HL-60/S4 treated with phorbol 12-myristate 13-acetate at 8.2 ng/mL for 4 days and 3 days (cell line): ENCODE measurements around the gene GRB2.
"Not testable (repeated sequence)": the region's sequence is repeated elsewhere in the genome, so short reads cannot be mapped to it uniquely, and the experiment has no call there.

ENCODE experiments used
- in situ Hi-C: fragments of 300-500 bp; cut with MboI; formaldehyde crosslinking; loops from 2 replicates; pipeline ENCODE4 v1.15.0; 2022; ENCODE audit warnings: low sequenced_read_pairs

GRB2 gene

GRCh38 chr17:75405365-75406221, at the start of gene GRB2:
TSS of gene GRB2 (minus strand) at chr17:75405678. CDS start at chr17:75393628, 12,050 bp downstream.
- in situ Hi-C loops, result no loop called here

- in situ Hi-C loops, result not testable (repeated sequence)
Observed at GRCh38 chr17:75454672-75455071, 49.2 kb upstream of the GRB2 start.

DNA sequence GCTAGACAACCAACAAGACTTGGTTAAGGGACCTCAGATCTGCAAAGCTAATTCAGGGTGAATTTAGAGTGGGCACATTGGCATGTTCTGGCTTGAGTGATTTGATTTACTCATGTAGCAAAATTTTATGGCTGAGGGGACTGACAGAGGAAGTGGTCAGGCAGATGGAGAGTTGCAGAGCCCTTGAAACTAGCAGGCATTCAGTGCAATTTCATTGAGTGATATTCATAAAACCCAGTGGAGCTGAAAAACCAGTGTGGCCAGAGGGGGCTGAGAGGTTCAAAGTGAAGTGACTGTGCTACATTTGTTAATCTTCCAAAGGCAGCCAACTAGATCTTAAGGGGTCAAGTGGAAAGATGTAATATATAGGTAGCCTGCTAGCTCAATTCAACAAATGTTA, 48.7 kb upstream of the GRB2 start:
- in situ Hi-C loops, result no loop called here

GRCh38 chr17:75450270-75450669, 44.8 kb upstream of the GRB2 start:
- in situ Hi-C loops, result no loop called here

DNA sequence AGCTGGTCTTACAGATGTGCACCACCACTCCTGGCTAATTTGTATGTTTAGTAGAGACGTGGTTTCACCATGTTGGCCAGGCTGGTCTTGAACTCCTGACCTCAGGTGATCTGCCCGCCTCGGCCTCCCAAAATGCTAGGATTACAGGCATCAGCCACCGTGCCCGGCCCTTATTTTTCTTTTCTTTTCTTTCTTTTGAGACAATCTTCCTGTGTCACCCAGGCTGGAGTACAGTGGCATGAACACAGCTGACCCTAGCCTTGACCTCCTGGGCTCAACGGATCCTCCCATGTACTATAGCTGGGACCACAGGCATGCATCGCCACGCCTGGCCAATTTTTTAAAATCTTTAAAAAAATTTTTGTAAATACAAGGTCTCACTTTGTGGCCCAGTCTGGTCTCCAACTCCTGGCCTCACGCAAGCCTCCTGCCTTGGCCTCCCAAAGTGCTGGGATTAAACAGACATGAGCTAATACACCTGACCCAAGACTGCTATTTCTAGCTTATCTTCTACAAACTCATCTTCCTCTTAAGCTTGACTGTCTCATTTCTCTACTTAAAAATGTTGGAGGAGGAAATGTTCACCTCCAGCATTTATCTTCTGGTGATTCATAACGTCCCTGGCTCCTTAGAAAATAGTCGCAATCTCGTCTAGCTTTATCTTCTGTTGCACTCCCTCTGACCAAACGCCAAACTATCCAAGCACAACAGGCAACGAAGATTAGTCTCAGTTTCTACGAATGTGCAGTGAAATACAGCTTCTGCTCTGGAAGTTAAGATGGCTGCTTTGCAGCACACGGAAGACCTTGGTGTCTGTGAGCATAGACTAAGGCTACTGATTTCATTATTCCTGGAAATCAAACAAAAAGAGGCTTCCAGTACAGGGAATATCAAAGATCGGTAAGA, 42.7 kb upstream of the GRB2 start:
- in situ Hi-C loops, result no loop called here

DNA sequence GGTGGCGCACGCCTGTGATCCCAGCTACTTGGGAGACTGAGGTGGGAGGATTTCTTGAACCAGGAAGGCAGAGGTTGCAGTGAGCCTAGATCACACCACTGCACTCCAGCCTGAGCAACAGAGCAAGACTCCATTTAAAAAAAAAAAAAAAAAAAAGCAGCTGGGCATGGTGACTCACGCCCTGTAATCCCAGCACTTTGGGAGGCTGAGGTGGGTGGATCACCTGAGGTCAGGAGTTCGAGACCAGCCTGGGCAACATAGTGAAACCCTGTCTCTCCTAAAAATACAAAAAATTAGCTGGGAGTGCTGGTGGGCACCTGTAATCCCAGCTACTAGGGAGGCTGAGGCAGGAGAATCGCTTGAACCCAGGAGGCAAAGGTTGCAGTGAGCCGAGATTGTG, 40.4 kb upstream of the GRB2 start:
- in situ Hi-C loops, result not testable (repeated sequence)

GRCh38 chr17:75445296-75445695, 39.8 kb upstream of the GRB2 start:
- in situ Hi-C loops, result no loop called here

- in situ Hi-C loops, result no loop called here
Observed at GRCh38 chr17:75442168-75443103, 37.0 kb upstream of the GRB2 start.

DNA sequence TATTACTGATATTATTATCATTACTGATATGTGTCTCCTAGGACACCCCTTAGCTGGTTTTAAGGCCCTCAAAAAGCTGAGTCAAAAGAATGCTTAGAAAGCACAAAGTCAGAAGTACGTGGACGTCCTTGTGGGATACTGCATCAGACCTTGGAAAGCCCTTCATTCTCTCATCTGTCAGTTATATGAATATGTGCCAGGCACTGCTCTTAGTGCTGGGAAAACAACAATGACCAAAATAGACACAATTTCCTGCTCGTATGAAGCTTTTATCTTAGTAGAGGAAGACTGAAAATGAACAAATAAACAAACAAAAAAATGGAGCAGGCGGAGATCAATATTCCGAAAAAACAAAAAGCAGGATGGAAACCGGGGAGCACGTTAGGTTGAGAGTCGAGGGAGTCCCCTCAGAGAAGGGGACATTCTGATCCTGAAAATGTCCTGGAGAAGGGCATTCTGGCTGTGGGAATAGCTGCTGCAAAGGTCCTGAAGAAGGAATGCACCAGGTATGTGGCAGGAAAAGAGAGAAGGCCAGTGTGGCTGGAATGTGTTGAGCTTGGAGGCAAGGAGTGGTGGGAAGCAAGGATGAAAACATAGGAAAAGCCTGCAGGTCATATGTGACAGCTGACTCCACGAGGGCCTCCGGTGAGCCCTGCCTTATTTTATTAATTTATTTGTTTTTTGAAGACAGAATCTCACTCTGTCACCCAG, 35.4 kb upstream of the GRB2 start:
- in situ Hi-C loops, result no loop called here

GRCh38 chr17:75439287-75439686, 33.8 kb upstream of the GRB2 start:
- in situ Hi-C loops, result no loop called here

- in situ Hi-C loops, result not testable (repeated sequence)
Observed at GRCh38 chr17:75437404-75437803, 31.9 kb upstream of the GRB2 start.

GRCh38 chr17:75434433-75434832, 29.0 kb upstream of the GRB2 start:
- in situ Hi-C loops, result not testable (repeated sequence)

DNA sequence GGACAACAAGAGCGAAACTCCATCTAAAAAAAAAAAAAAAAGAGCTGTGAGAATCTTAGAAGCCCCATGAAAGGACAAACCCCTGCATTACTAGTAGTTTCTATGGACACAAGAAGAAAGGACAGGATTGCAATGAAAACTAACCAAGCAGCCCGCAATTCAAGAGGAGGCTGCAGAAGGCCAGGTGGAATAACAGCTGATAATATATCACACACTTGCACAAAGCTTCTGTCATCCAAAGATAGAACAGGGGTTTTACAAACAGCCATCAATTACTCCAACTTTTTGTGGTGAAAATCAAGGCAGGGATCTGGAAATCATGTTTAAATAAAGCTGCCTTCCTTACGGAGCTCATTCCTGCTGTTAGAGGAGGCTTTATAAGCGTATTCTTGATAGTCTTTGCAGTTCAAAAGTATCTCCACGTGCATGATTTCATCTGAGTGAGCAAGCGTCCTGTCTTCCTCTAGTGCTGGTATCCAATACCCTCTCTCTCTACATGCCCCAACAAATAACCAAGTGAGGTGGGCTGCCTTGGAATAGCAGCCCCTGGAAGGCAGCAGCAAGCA, 27.8 kb upstream of the GRB2 start:
- in situ Hi-C loops, result no loop called here

GRCh38 chr17:75430159-75430974, 24.9 kb upstream of the GRB2 start:
- in situ Hi-C loops, result no loop called here

DNA sequence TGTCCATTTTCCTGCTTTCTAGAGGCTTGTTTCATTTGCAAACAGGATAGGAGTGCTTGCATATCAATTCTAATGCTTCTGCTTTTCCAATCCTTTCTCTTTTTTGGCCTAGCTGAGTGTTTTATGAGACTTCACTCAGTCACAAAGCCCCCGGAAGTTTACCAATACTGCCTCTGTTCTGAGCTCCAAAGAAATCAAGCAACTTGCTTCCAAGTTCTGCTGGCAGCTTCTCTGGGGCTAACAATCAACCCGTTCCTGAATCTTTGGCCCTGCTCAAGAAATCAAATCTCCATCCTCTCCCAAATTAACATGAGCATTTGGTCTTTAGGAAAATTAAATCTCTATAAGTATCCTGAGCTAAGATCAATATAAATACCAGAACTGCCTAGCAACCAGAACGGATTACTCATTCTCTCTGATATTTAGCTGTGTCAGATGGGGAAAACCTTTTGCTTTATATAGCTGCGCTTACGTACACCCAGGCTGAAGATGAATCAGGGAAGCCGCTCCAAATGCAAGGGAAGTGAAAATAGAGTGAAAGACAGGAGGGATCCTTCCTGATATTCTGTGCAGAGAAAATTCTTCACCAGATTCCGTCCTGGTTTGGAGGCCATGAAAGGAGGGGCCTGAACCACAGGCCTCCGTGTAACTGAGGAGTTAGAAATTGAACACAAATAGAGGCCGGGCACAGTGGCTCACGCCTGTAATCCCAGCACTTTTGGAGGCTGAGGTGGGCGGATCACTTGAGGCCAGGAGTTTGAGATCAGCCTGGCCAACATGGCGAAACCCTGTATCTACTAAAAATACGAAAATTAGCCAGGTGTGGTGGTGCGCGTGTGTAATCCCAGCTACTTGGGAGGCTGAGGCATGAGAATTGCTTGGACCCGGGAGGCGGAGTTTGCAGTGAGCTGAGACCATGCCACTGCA, 23.3 kb upstream of the GRB2 start:
- in situ Hi-C loops, result no loop called here

GRCh38 chr17:75418531-75418930, 13.1 kb upstream of the GRB2 start:
- in situ Hi-C loops, result no loop called here

- in situ Hi-C loops, result no loop called here
Observed at GRCh38 chr17:75417054-75417580, 11.6 kb upstream of the GRB2 start.

DNA sequence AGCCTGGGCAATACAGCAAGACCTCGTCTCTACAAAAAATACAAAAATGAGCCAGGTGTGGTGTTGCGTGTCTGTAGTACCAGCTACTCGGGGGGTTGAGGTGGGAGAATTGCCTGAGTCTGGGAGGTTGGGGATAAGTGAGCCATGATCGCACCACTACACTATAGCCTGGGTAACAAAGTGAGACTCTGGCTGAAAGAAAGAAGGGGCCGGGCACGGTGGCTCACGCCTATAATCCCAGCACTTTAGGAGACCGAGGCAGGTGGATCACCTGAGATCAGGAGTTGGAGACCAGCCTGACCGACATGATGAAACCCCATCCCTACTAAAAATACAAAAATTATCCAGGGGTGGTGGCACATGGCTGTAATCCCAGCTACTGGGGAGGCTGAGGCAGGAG, 10.5 kb upstream of the GRB2 start:
- in situ Hi-C loops, result no loop called here
